ENCODE measurements around the gene SEC31B. TPM values are rescaled to one million over a fixed set of nuclear protein-coding genes. Genes with fewer than 3 reads are reported as not detected.

Gene SEC31B
- polyA plus RNA-seq, 1 donor from 2014 or later = 17.1 TPM

- no peaks in the 10 kb centered on the region for H3F3A ChIP-seq (ENCODE audit: insufficient read depth, low read length, poor library complexity, severe bottlenecking)
- H3K27me3 ChIP-seq (ENCODE audit: insufficient read depth, low read depth, low read length) = no peaks in the 10 kb centered on the region
- peaks cover 6% of the 10 kb centered on the region for H3K36me3 ChIP-seq (ENCODE audit: insufficient read depth, low read length)
- no peak overlapping the region for H3K27ac ChIP-seq (ENCODE audit: low read length)
- H3K4me3 ChIP-seq (ENCODE audit: low read length) = no peak overlapping the region
- H3K9me2 ChIP-seq (ENCODE audit: insufficient read depth, low read length) = no peaks in the 10 kb centered on the region
- no peak overlapping the region for H2AFZ ChIP-seq (ENCODE audit: low read depth, low read length)
- no peaks in the 10 kb centered on the region for H3K9me3 ChIP-seq (ENCODE audit: low read length)
- H3K9ac ChIP-seq (ENCODE audit: low read length) = no peak overlapping the region
- TF ChIP-seq MXI1 (conservative IDR thresholded peaks at IDR 0.05; ENCODE audit: poor library complexity, severe bottlenecking) (no peak), EZH2 (IDR thresholded peaks at IDR 0.05; ENCODE audit: borderline replicate concordance, insufficient read depth, low read length, poor library complexity, severe bottlenecking) (no peak), SMC3 (conservative IDR thresholded peaks at IDR 0.05; ENCODE audit: poor library complexity) (no peak), EP300 (conservative IDR thresholded peaks at IDR 0.05; ENCODE audit: poor library complexity, severe bottlenecking) (no peak), RAD21 (conservative IDR thresholded peaks at IDR 0.05) (no peak), TAF1 (IDR thresholded peaks at IDR 0.05; ENCODE audit: low read depth) (no peak), POLR2AphosphoS5 (IDR thresholded peaks at IDR 0.05) (no peak), CTCF (IDR thresholded peaks at IDR 0.05; ENCODE audit: poor library complexity, severe bottlenecking) (no peak), REST (IDR thresholded peaks at IDR 0.05; ENCODE audit: borderline replicate concordance) (no peak)
- no peaks in the 10 kb centered on the region for H3K79me2 ChIP-seq (replicated peaks; ENCODE audit: insufficient read depth, low read length)
- no peaks in the 10 kb centered on the region for H4K20me1 ChIP-seq (ENCODE audit: insufficient read depth)
- no peak overlapping the region for H3K4me2 ChIP-seq (ENCODE audit: low read length)
Observed at GRCh38 chr10:100508266-100508665, 11.4 kb downstream of the SEC31B start.

- no peak for TF ChIP-seq CTCF (IDR thresholded peaks at IDR 0.05; ENCODE audit: poor library complexity, severe bottlenecking)
- TF ChIP-seq MXI1 (conservative IDR thresholded peaks at IDR 0.05; ENCODE audit: poor library complexity, severe bottlenecking) = no peak
- TF ChIP-seq EZH2 (IDR thresholded peaks at IDR 0.05; ENCODE audit: borderline replicate concordance, insufficient read depth, low read length, poor library complexity, severe bottlenecking) = no peak
- TF ChIP-seq RAD21 (conservative IDR thresholded peaks at IDR 0.05) = no peak
- TF ChIP-seq SMC3 (conservative IDR thresholded peaks at IDR 0.05; ENCODE audit: poor library complexity) = no peak
- TF ChIP-seq EP300 (conservative IDR thresholded peaks at IDR 0.05; ENCODE audit: poor library complexity, severe bottlenecking) = no peak
- no peak for TF ChIP-seq REST (IDR thresholded peaks at IDR 0.05; ENCODE audit: borderline replicate concordance)
- TF ChIP-seq TAF1 (IDR thresholded peaks at IDR 0.05; ENCODE audit: low read depth) = no peak
- no peak for TF ChIP-seq POLR2AphosphoS5 (IDR thresholded peaks at IDR 0.05)
Observed at GRCh38 chr10:100507357-100507732, 12.3 kb downstream of the SEC31B start.

More at GRCh38 chr10:100507357-100507732, 12.3 kb downstream of the SEC31B start:
- no peak overlapping the region for H3K4me2 ChIP-seq (ENCODE audit: low read length)
- H3K9me2 ChIP-seq (ENCODE audit: insufficient read depth, low read length) = no peaks in the 10 kb centered on the region
- H3K79me2 ChIP-seq (replicated peaks; ENCODE audit: insufficient read depth, low read length) = no peaks in the 10 kb centered on the region
- no peaks in the 10 kb centered on the region for H3K9me3 ChIP-seq (ENCODE audit: low read length)
- H3K4me3 ChIP-seq (ENCODE audit: low read length) = no peak overlapping the region
- H3K27ac ChIP-seq (ENCODE audit: low read length) = no peak overlapping the region
- H3K9ac ChIP-seq (ENCODE audit: low read length) = no peak overlapping the region
- no peaks in the 10 kb centered on the region for H3K27me3 ChIP-seq (ENCODE audit: insufficient read depth, low read depth, low read length)
- H4K20me1 ChIP-seq (ENCODE audit: insufficient read depth) = no peaks in the 10 kb centered on the region
- H2AFZ ChIP-seq (ENCODE audit: low read depth, low read length) = no peak overlapping the region
- peaks cover 6% of the 10 kb centered on the region for H3K36me3 ChIP-seq (ENCODE audit: insufficient read depth, low read length)
- H3F3A ChIP-seq (ENCODE audit: insufficient read depth, low read length, poor library complexity, severe bottlenecking) = no peaks in the 10 kb centered on the region
